Activated CD4-positive, alpha-beta T cell treated with anti-CD3 and anti-CD28 coated beads for 36 hours (primary cell): Measurements from ENCODE around the gene SLMAP. TPM values are rescaled to one million over a fixed set of nuclear protein-coding genes. Genes with fewer than 3 reads are reported as not detected.

Source experiments
- ATAC-seq: fragments of 200-7000 bp; cut with Tn5 transposase; one replicate; pipeline ENCODE4 v1.10.0; 2021; ENCODE audit warnings: mild to moderate bottlenecking, moderate library complexity
- CTCF ChIA-PET: fragments of 350-600 bp; sonication (Branson Sonifier 250); formaldehyde crosslinking; loops from one replicate; lab custom pipeline; 2021; ENCODE audit warnings: antibody characterized with exemption; lab: Charles Lee
- POLR2A ChIA-PET: fragments of 350-600 bp; sonication (Branson Sonifier 250); formaldehyde crosslinking; loops from one replicate; lab custom pipeline; 2021; ENCODE audit warnings: antibody characterized with exemption, inconsistent platforms; lab: Charles Lee
- DNase-seq: peaks from one replicate; pipeline ENCODE4 v3.0.0-alpha.2; 2020
- H3K27ac Mint-ChIP-seq: one replicate; pipeline ENCODE4 v1.8.0; 2021; ENCODE audit warnings: mixed read lengths
- H3K27me3 Mint-ChIP-seq: one replicate; pipeline ENCODE4 v1.8.0; 2021; ENCODE audit warnings: mixed read lengths
- H3K36me3 Mint-ChIP-seq: one replicate; pipeline ENCODE4 v1.8.0; 2021; ENCODE audit warnings: low read depth, mixed read lengths
- H3K4me1 Mint-ChIP-seq: one replicate; pipeline ENCODE4 v1.8.0; 2021; ENCODE audit warnings: mixed read lengths
- H3K4me3 Mint-ChIP-seq: one replicate; pipeline ENCODE4 v1.8.0; 2021; ENCODE audit warnings: mild to moderate bottlenecking, moderate library complexity, mixed read lengths
- H3K9me3 Mint-ChIP-seq: one replicate; pipeline ENCODE4 v1.8.0; 2021; ENCODE audit warnings: low read depth, mixed read lengths
- intact Hi-C, 2 experiments: fragments of 100-400 bp; cut with DNase I in 1 of 2; cut with micrococcal nuclease in 1 of 2; formaldehyde crosslinking; loops; one replicate each; pipeline versions ENCODE4 v1.14.2 to v1.15.1; 2022 to 2024; cut with DNase I, micrococcal nuclease
- total RNA-seq, 2 experiments: library from RNA; stranded (reverse); gene quantifications; one replicate each; pipeline ENCODE4 v1.2.3, GENCODE V29; 2021

SLMAP gene
- total RNA-seq, 2 experiments from 2014 or later: 43.1 to 55.3 TPM

- Mint-ChIP-seq H3K4me3 (no peak overlapping the region), H3K9me3 (no peaks in the 10 kb centered on the region), H3K4me1 (no peaks in the 10 kb centered on the region), H3K27ac (no peak overlapping the region), H3K36me3 (peaks cover 34% of the 10 kb centered on the region), H3K27me3 (no peaks in the 10 kb centered on the region)
- ATAC-seq: no peak
- ChIA-PET POLR2A (no interaction called here), CTCF (no interaction called here)
- DNase-seq: no peak
- intact Hi-C loops: no loop called here
Measured at GRCh38 chr3:57923101-57923500, 167.0 kb downstream of the SLMAP start.

GRCh38 chr3:57923752-57924151 lies 167.6 kb downstream of the SLMAP start:
- DNase-seq (no peak), ATAC-seq (no peak)
- Mint-ChIP-seq H3K27ac (no peak overlapping the region), H3K36me3 (peaks cover 32% of the 10 kb centered on the region), H3K4me3 (no peak overlapping the region), H3K4me1 (no peaks in the 10 kb centered on the region), H3K9me3 (no peaks in the 10 kb centered on the region), H3K27me3 (no peaks in the 10 kb centered on the region)
- POLR2A ChIA-PET: no interaction called here
- intact Hi-C loops: no loop called here
- CTCF ChIA-PET: interaction anchor here (0.9 to 1.1 kb wide), 2 partner anchors 39 to 91 kb away, joined by 3 to 4 read pairs; no protein-coding TSS in a partner anchor

- H3K27ac Mint-ChIP-seq: no peak overlapping the region
- POLR2A ChIA-PET: no interaction called here
- ATAC-seq (no peak), DNase-seq (no peak)
- intact Hi-C loops: no loop called here
- H3K9me3 Mint-ChIP-seq: no peaks in the 10 kb centered on the region
- CTCF ChIA-PET: interaction anchor here (0.6 to 0.9 kb wide), 2 partner anchors 206 to 241 kb away, joined by 3 to 6 read pairs; no protein-coding TSS in a partner anchor
- H3K36me3 Mint-ChIP-seq: peaks cover 23% of the 10 kb centered on the region
- no peaks in the 10 kb centered on the region for H3K27me3 Mint-ChIP-seq
- no peaks in the 10 kb centered on the region for H3K4me1 Mint-ChIP-seq
- no peak overlapping the region for H3K4me3 Mint-ChIP-seq
Measured at GRCh38 chr3:57927166-57927565, 171.1 kb downstream of the SLMAP start.

GRCh38 chr3:57927916-57928315 lies 171.8 kb downstream of the SLMAP start:
- ChIA-PET POLR2A (no interaction called here), CTCF (interaction anchor here (0.6 to 0.9 kb wide), 2 partner anchors 205 to 240 kb away, joined by 3 to 6 read pairs; no protein-coding TSS in a partner anchor)
- no peak for ATAC-seq
- Mint-ChIP-seq H3K9me3 (no peaks in the 10 kb centered on the region), H3K4me1 (no peaks in the 10 kb centered on the region), H3K27me3 (no peaks in the 10 kb centered on the region), H3K27ac (no peak overlapping the region), H3K36me3 (peaks cover 24% of the 10 kb centered on the region), H3K4me3 (no peak overlapping the region)
- no peak for DNase-seq
- intact Hi-C loops: no loop called here

GRCh38 chr3:57928511-57928910 lies 172.4 kb downstream of the SLMAP start:
- POLR2A ChIA-PET: no interaction called here

GRCh38 chr3:57929988-57930387 lies 173.9 kb downstream of the SLMAP start:
- intact Hi-C loops: no loop called here

More at GRCh38 chr3:57928511-57928910, 172.4 kb downstream of the SLMAP start:
- DNase-seq: no peak
- CTCF ChIA-PET: no interaction called here
- Mint-ChIP-seq H3K27me3 (no peaks in the 10 kb centered on the region), H3K36me3 (peaks cover 22% of the 10 kb centered on the region), H3K27ac (no peak overlapping the region), H3K4me3 (no peak overlapping the region), H3K9me3 (no peaks in the 10 kb centered on the region), H3K4me1 (no peaks in the 10 kb centered on the region)
- intact Hi-C loops: no loop called here
- no peak for ATAC-seq

GRCh38 chr3:57933602-57934001 lies 177.5 kb downstream of the SLMAP start:
- no peaks in the 10 kb centered on the region for H3K9me3 Mint-ChIP-seq
- H3K27me3 Mint-ChIP-seq: no peaks in the 10 kb centered on the region
- H3K4me3 Mint-ChIP-seq: no peak overlapping the region
- no peak overlapping the region for H3K27ac Mint-ChIP-seq
- no peaks in the 10 kb centered on the region for H3K4me1 Mint-ChIP-seq
- peaks cover 8% of the 10 kb centered on the region for H3K36me3 Mint-ChIP-seq
- intact Hi-C loops: no loop called here
- POLR2A ChIA-PET: interaction anchor here (0.7 kb wide), 1 partner anchor 249 kb away, joined by 3 read pairs; no protein-coding TSS in a partner anchor
- CTCF ChIA-PET: interaction anchor here (1.2 kb wide), 1 partner anchor 9 kb away, joined by 4 read pairs; no protein-coding TSS in a partner anchor
- ATAC-seq: no peak
- no peak for DNase-seq

More at GRCh38 chr3:57929988-57930387, 173.9 kb downstream of the SLMAP start:
- Mint-ChIP-seq H3K27me3 (no peaks in the 10 kb centered on the region), H3K36me3 (peaks cover 18% of the 10 kb centered on the region), H3K9me3 (no peaks in the 10 kb centered on the region), H3K27ac (no peak overlapping the region), H3K4me3 (no peak overlapping the region), H3K4me1 (no peaks in the 10 kb centered on the region)
- POLR2A ChIA-PET: no interaction called here
- DNase-seq: no peak
- ATAC-seq: peak; percentile 39
- CTCF ChIA-PET: no interaction called here

- Mint-ChIP-seq H3K4me1 (no peaks in the 10 kb centered on the region), H3K36me3 (peaks cover 8% of the 10 kb centered on the region), H3K9me3 (no peaks in the 10 kb centered on the region), H3K4me3 (no peak overlapping the region), H3K27ac (no peak overlapping the region), H3K27me3 (no peaks in the 10 kb centered on the region)
- no peak for ATAC-seq
- POLR2A ChIA-PET: no interaction called here
- CTCF ChIA-PET: interaction anchor here (1.2 kb wide), 1 partner anchor 8 kb away, joined by 4 read pairs; no protein-coding TSS in a partner anchor
- no peak for DNase-seq
- intact Hi-C loops: no loop called here
Measured at GRCh38 chr3:57934373-57934772, 178.3 kb downstream of the SLMAP start.

- ATAC-seq (no peak), DNase-seq (no peak)
- Mint-ChIP-seq H3K27me3 (no peaks in the 10 kb centered on the region), H3K27ac (no peak overlapping the region), H3K4me1 (no peaks in the 10 kb centered on the region), H3K36me3 (peaks cover 6% of the 10 kb centered on the region), H3K4me3 (no peak overlapping the region), H3K9me3 (peaks cover 4% of the 10 kb centered on the region)
- intact Hi-C loops: no loop called here
- CTCF ChIA-PET: no interaction called here
- POLR2A ChIA-PET: interaction anchor here (0.6 kb wide), 1 partner anchor 87 kb away, joined by 3 read pairs; no protein-coding TSS in a partner anchor
Measured at GRCh38 chr3:57935539-57935938, 179.4 kb downstream of the SLMAP start.

- intact Hi-C loops: no loop called here
- CTCF ChIA-PET: interaction anchor here (0.6 kb wide), 1 partner anchor 25 kb away, joined by 3 read pairs; no protein-coding TSS in a partner anchor
- POLR2A ChIA-PET: no interaction called here
- Mint-ChIP-seq H3K4me1 (no peaks in the 10 kb centered on the region), H3K36me3 (peaks cover 5% of the 10 kb centered on the region), H3K4me3 (no peak overlapping the region), H3K9me3 (peaks cover 9% of the 10 kb centered on the region), H3K27ac (no peak overlapping the region), H3K27me3 (no peaks in the 10 kb centered on the region)
- ATAC-seq: no peak
- DNase-seq: no peak
Measured at GRCh38 chr3:57937092-57937491, 181.0 kb downstream of the SLMAP start.

- no peak for ATAC-seq
- POLR2A ChIA-PET: interaction anchor here (0.6 kb wide), 1 partner anchor 9 kb away, joined by 3 read pairs; no protein-coding TSS in a partner anchor
- CTCF ChIA-PET: interaction anchor here (1.0 kb wide), 1 partner anchor 175 kb away, joined by 3 read pairs; no protein-coding TSS in a partner anchor
- H3K27ac Mint-ChIP-seq: no peak overlapping the region
- peaks cover 9% of the 10 kb centered on the region for H3K9me3 Mint-ChIP-seq
- no peaks in the 10 kb centered on the region for H3K27me3 Mint-ChIP-seq
- H3K4me3 Mint-ChIP-seq: no peak overlapping the region
- intact Hi-C loops: no loop called here
- H3K4me1 Mint-ChIP-seq: no peaks in the 10 kb centered on the region
- DNase-seq: no peak
- peaks cover 3% of the 10 kb centered on the region for H3K36me3 Mint-ChIP-seq
Measured at GRCh38 chr3:57939775-57940174, 183.7 kb downstream of the SLMAP start.

GRCh38 chr3:57942388-57942787 lies 186.3 kb downstream of the SLMAP start:
- ChIA-PET CTCF (interaction anchor here (0.7 to 1.3 kb wide), 2 partner anchors 9 to 98 kb away, joined by 3 to 4 read pairs; no protein-coding TSS in a partner anchor), POLR2A (no interaction called here)
- no peak for ATAC-seq
- Mint-ChIP-seq H3K27me3 (no peaks in the 10 kb centered on the region), H3K9me3 (peaks cover 9% of the 10 kb centered on the region), H3K4me3 (no peak overlapping the region), H3K36me3 (no peaks in the 10 kb centered on the region), H3K27ac (no peak overlapping the region), H3K4me1 (no peaks in the 10 kb centered on the region)
- intact Hi-C loops: no loop called here
- no peak for DNase-seq
